Neural crest cell (in vitro differentiated cells): ENCODE measurements around the gene GH1. TPM values are rescaled to one million over a fixed set of nuclear protein-coding genes. Genes with fewer than 3 reads are reported as not detected.

Source experiments
- DNase-seq: peaks from one replicate; pipeline ENCODE4 v3.0.0; 2021; ENCODE audit warnings: low read depth, mixed read lengths, low spot score
- H3K27ac Mint-ChIP-seq: one replicate; pipeline ENCODE4 v1.8.0; 2021; ENCODE audit warnings: mild to moderate bottlenecking, mixed read lengths; ENCODE audit not compliant: unreplicated experiment
- H3K27me3 Mint-ChIP-seq: 2 replicates; pipeline ENCODE4 v1.8.0; 2021; ENCODE audit warnings: low read depth, mild to moderate bottlenecking, mixed read lengths
- H3K36me3 Mint-ChIP-seq: 2 replicates; pipeline ENCODE4 v1.8.0; 2021; ENCODE audit warnings: low read depth, mild to moderate bottlenecking, mixed read lengths
- H3K4me1 Mint-ChIP-seq: 2 replicates; pipeline ENCODE4 v1.8.0; 2021; ENCODE audit warnings: mixed read lengths
- H3K4me3 Mint-ChIP-seq: one replicate; pipeline ENCODE4 v1.8.0; 2021; ENCODE audit warnings: mild to moderate bottlenecking, mixed read lengths
- H3K9me3 Mint-ChIP-seq: 2 replicates; pipeline ENCODE4 v1.8.0; 2021; ENCODE audit warnings: mixed read lengths
- total RNA-seq: library from RNA; stranded (reverse); gene quantifications from 2 replicates; pipeline ENCODE4 v1.2.1, GENCODE V29; 2021
- TF ChIP-seq, protein P1 (sequence below): fragments of 200-600 bp; sonication (generic); conservative IDR thresholded peaks from 2 replicates; pipeline ENCODE4 v1.5.0; 2021; ENCODE audit warnings: antibody characterized with exemption, mild to moderate bottlenecking

The GH1 gene
- total RNA-seq, 1 donor from 2014 or later, result not detected

DNA sequence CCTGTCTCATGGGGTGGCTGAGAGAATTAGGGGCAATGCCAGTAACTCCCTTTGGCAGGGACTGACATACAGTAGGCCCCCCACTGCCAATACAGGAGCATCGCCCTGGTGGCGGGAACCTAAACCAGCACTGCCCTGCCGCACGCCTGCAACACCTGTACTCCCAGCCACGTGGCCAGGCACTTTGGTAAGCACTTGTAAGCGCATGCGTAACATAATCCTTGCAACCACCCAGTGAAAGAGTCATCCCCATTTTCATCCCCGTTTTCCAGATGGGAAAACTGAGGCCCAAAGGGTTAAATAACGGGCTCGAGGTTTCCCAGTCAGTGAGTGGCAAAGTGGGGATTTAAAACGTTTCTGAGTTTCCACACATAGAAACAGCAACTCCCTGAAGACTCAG, 36.6 kb upstream of the GH1 start:
- H3K9me3 Mint-ChIP-seq, result no peaks in the 10 kb centered on the region
- no peaks in the 10 kb centered on the region for H3K27me3 Mint-ChIP-seq
- TF ChIP-seq, protein P1, sequence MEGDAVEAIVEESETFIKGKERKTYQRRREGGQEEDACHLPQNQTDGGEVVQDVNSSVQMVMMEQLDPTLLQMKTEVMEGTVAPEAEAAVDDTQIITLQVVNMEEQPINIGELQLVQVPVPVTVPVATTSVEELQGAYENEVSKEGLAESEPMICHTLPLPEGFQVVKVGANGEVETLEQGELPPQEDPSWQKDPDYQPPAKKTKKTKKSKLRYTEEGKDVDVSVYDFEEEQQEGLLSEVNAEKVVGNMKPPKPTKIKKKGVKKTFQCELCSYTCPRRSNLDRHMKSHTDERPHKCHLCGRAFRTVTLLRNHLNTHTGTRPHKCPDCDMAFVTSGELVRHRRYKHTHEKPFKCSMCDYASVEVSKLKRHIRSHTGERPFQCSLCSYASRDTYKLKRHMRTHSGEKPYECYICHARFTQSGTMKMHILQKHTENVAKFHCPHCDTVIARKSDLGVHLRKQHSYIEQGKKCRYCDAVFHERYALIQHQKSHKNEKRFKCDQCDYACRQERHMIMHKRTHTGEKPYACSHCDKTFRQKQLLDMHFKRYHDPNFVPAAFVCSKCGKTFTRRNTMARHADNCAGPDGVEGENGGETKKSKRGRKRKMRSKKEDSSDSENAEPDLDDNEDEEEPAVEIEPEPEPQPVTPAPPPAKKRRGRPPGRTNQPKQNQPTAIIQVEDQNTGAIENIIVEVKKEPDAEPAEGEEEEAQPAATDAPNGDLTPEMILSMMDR, result no peak
- no peak overlapping the region for H3K4me3 Mint-ChIP-seq
- no peak overlapping the region for H3K27ac Mint-ChIP-seq
- H3K4me1 Mint-ChIP-seq, result peaks cover 4% of the 10 kb centered on the region
- DNase-seq, result no peak
- H3K36me3 Mint-ChIP-seq, result no peaks in the 10 kb centered on the region

DNA sequence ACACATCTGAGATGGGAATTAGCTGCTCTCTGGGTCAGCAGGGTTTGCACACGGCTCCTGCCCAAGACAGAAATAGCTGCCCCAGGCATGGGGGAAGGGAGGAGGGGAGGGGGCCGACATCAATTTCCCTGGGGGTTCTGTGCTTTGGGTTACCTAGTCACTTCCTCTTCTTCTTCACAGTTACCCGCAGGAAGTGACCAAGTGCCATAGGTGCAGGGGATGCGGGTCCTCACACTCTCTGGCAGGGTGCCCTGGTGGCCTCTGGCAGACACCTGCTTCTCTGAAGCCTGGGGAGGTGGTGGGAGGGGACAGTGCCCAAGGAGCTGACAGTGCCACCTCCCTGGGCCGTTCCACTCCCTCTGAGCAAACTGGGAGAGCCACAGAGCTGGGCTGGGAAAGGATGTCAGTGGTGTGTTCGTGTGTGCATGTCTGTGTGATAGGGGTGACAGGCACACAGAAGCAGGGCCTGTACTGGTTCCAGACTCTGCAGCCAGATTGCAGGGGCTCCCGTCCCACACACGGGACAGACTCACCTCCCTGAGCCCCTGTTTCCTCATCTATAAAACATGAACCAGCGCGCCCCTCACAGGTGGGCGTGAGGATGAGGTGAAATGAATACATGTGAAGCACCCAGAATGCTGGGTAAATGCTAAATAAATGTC, 35.9 kb upstream of the GH1 start:
- peaks cover 4% of the 10 kb centered on the region for H3K4me1 Mint-ChIP-seq
- H3K27me3 Mint-ChIP-seq, result no peaks in the 10 kb centered on the region
- no peaks in the 10 kb centered on the region for H3K36me3 Mint-ChIP-seq
- no peaks in the 10 kb centered on the region for H3K9me3 Mint-ChIP-seq
- no peak overlapping the region for H3K27ac Mint-ChIP-seq
- TF ChIP-seq, protein P1, result no peak
- no peak for DNase-seq
- H3K4me3 Mint-ChIP-seq, result no peak overlapping the region

DNA sequence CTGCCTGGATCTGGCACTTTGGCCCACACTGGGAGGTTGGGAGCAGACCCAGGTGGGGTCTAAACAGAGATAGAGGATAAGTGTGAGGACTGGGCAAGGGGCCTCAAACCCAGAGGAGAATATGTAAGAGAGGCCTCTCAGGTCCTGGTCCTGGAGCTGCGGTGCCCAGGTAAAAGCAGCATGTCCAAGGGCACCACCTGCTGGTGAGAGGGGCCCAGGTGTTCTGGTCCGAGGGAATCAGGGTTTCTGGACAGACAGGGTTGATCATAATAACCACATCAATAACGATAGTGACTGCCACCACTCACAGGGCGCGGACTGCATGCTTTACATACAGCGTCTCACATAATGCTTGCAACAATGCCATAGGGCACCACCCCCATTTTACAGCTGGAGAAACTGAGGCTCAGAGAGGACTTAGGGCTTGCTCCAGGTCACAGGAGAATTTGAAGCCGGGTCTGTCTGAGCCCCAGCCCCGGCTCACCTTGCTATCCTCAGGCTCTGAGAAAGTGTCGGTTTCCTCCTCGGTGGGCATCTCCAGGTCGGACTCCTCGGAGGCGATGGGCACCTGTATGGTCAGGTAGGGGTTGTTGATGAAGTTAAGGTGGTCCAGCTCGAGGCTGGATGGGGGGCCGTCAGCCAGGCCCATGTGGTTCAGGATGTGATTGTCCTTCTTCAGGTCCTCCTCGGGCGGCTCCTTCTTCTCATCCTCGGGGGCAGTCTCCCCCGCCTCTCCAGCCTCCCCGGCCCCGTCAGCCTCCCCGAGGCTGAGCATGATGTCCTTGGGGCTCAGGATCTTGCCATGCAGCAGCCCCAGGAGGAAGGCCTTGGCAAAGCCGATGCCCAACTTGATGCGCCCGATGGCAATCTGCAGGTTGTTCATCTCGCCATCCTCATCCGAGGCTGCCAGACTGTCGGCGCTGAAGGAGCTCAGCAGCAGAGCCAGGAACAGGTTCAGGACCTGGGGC, 32.6 kb upstream of the GH1 start:
- Mint-ChIP-seq H3K9me3 (no peaks in the 10 kb centered on the region), H3K36me3 (no peaks in the 10 kb centered on the region), H3K4me1 (peaks cover 4% of the 10 kb centered on the region), H3K27me3 (no peaks in the 10 kb centered on the region), H3K27ac (no peak overlapping the region), H3K4me3 (no peak overlapping the region)
- TF ChIP-seq, protein P1, result peak; percentile 56
- no peak for DNase-seq

GRCh38 chr17:63949576-63950250, 31.1 kb upstream of the GH1 start:
- TF ChIP-seq, protein P1, result no peak
- peaks cover 4% of the 10 kb centered on the region for H3K4me1 Mint-ChIP-seq
- no peaks in the 10 kb centered on the region for H3K9me3 Mint-ChIP-seq
- no peaks in the 10 kb centered on the region for H3K27me3 Mint-ChIP-seq
- no peak overlapping the region for H3K4me3 Mint-ChIP-seq
- H3K36me3 Mint-ChIP-seq, result no peaks in the 10 kb centered on the region
- no peak overlapping the region for H3K27ac Mint-ChIP-seq
- DNase-seq, result no peak

DNA sequence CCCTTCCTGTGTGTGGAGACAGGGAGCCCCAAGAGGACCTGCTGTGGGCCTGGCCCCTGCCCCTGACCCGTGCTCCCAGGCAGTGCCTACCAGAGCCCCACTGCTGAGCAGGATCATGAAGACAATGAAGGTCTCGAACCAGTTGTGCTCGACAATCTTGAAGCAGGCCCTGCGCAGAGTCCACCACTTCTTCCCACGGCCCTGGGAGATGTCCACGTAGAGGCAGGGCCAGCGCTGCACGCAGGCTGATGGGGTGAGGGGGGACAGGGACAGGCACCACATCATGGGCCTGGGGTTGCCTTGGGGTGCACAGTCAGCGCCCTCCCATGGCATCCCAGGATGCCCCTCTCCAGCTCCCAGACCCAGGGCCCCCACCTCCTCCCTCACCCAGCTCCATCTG, 29.9 kb upstream of the GH1 start:
- Mint-ChIP-seq H3K27me3 (no peaks in the 10 kb centered on the region), H3K4me3 (no peak overlapping the region), H3K4me1 (no peaks in the 10 kb centered on the region), H3K9me3 (no peaks in the 10 kb centered on the region), H3K27ac (no peak overlapping the region), H3K36me3 (no peaks in the 10 kb centered on the region)
- TF ChIP-seq, protein P1, result no peak
- DNase-seq, result no peak
